SU-DHL-6 (cell line): ENCODE results near the gene KRT14.

Experiments used
- H2AFZ ChIP-seq: fragments of 200-600 bp; sonication (generic); 2 replicates; pipeline ENCODE4 v1.6.1; 2014; ENCODE audit warnings: low read depth, mild to moderate bottlenecking, moderate library complexity, mixed read lengths, antibody characterized with exemption, low read length; ENCODE audit not compliant: severe bottlenecking
- H3F3A ChIP-seq: fragments of 200-600 bp; shearing (Covaris generic); 2 replicates; pipeline ENCODE4 v1.6.0; 2016; ENCODE audit warnings: antibody characterized with exemption, mild to moderate bottlenecking; ENCODE audit not compliant: insufficient read depth
- H3K27ac ChIP-seq: fragments of 200-600 bp; sonication (generic); 2 replicates; pipeline ENCODE4 v1.5.1; 2016; ENCODE audit warnings: low read depth, mild to moderate bottlenecking, low read length, moderate library complexity, mixed read lengths
- H3K27me3 ChIP-seq: fragments of 200-600 bp; sonication (generic), shearing (Covaris generic); 2 replicates; pipeline ENCODE4 v1.6.0; 2014; ENCODE audit warnings: mild to moderate bottlenecking, low read length
- H3K36me3 ChIP-seq: fragments of 200-600 bp; sonication (generic); 2 replicates; pipeline ENCODE4 v1.6.1; 2014; ENCODE audit warnings: mild to moderate bottlenecking, low read length, mixed read lengths
- H3K4me2 ChIP-seq: fragments of 300-600, 200-600 bp; shearing (Covaris generic), sonication (generic); 2 replicates; pipeline ENCODE4 v1.6.0; 2014; ENCODE audit warnings: low read length, low read depth, mild to moderate bottlenecking; ENCODE audit not compliant: poor library complexity, severe bottlenecking
- H3K4me3 ChIP-seq: fragments of 200-600 bp; sonication (generic); 2 replicates; pipeline ENCODE4 v1.5.1; 2014; ENCODE audit warnings: antibody characterized with exemption, low read length, mild to moderate bottlenecking, mixed read lengths; ENCODE audit not compliant: insufficient read depth, poor library complexity, severe bottlenecking
- H3K79me2 ChIP-seq: fragments of 200-600 bp; sonication (generic); 2 replicates; pipeline ENCODE4 v1.6.1; 2014; ENCODE audit warnings: mild to moderate bottlenecking, low read length, moderate library complexity; ENCODE audit not compliant: insufficient read depth
- H3K9ac ChIP-seq: fragments of 200-600 bp; sonication (generic); 2 replicates; pipeline ENCODE4 v1.7.0; 2014; ENCODE audit warnings: mild to moderate bottlenecking, low read length
- H3K9me2 ChIP-seq: fragments of 200-600 bp; sonication (generic); replicated peaks from 2 replicates; pipeline ENCODE4 v1.6.1; 2014; ENCODE audit warnings: low read length; ENCODE audit not compliant: insufficient read depth
- H3K9me3 ChIP-seq: fragments of 200-600 bp; sonication (generic); 2 replicates; pipeline ENCODE4 v1.6.1; 2014; ENCODE audit warnings: low read length, mixed read lengths; ENCODE audit not compliant: insufficient read depth
- H4K20me1 ChIP-seq: fragments of 200-600 bp; sonication (generic); 2 replicates; pipeline ENCODE4 v1.6.1; 2014; ENCODE audit warnings: low read depth, mild to moderate bottlenecking, antibody characterized with exemption, low read length, moderate library complexity, mixed read lengths
- CTCF ChIP-seq: fragments of 200-600 bp; sonication (generic); IDR thresholded peaks from one replicate; pipeline ENCODE4 v1.5.1; 2017; ENCODE audit warnings: antibody characterized with exemption, mild to moderate bottlenecking, low read length, moderate library complexity; ENCODE audit not compliant: insufficient read depth, poor library complexity, severe bottlenecking
- EZH2phosphoT487 ChIP-seq: fragments of 200-600 bp; sonication (generic), shearing (Covaris generic); conservative IDR thresholded peaks from 2 replicates; pipeline ENCODE4 v1.6.1; 2018; ENCODE audit warnings: mild to moderate bottlenecking, antibody characterized with exemption, low read length, moderate library complexity, mixed read lengths

The KRT14 gene

GRCh38 chr17:41586863-41587495 lies at the start of gene KRT14:
Gene KRT14, minus strand, starts transcription at chr17:41586895. Its CDS starts 61 bp downstream, at chr17:41586834.
- Histone ChIP-seq H3K9me2 (no peaks in the 10 kb centered on the region), H3K4me2 (no peak within 1 kb of the TSS), H4K20me1 (no peaks in the 10 kb centered on the region), H3K9me3 (no peaks in the 10 kb centered on the region), H3K79me2 (no peaks in the 10 kb centered on the region), H2AFZ (no peak within 1 kb of the TSS), H3K27me3 (no peaks in the 10 kb centered on the region), H3K36me3 (no peaks in the 10 kb centered on the region), H3K4me3 (no peak within 1 kb of the TSS), H3K9ac (no peak within 1 kb of the TSS), H3F3A (no peaks in the 10 kb centered on the region), H3K27ac (no peak within 1 kb of the TSS)
- no peak for TF ChIP-seq CTCF
- no peak for TF ChIP-seq EZH2phosphoT487

GRCh38 chr17:41635121-41636097 lies 48.7 kb upstream of the KRT14 start:
- no peak overlapping the region for H3K27ac ChIP-seq
- no peak overlapping the region for H3K4me3 ChIP-seq
- no peak overlapping the region for H3K4me2 ChIP-seq

GRCh38 chr17:41634639-41635038 lies 47.9 kb upstream of the KRT14 start:
- H3K9me3 ChIP-seq, result no peaks in the 10 kb centered on the region; the same call in 1 of the 2 replicates
- H3F3A ChIP-seq, result no peaks in the 10 kb centered on the region
- no peaks in the 10 kb centered on the region for H4K20me1 ChIP-seq
- no peak overlapping the region for H2AFZ ChIP-seq
- H3K9ac ChIP-seq, result no peak overlapping the region
- H3K9me2 ChIP-seq, result no peaks in the 10 kb centered on the region
- H3K36me3 ChIP-seq, result no peaks in the 10 kb centered on the region
- no peak overlapping the region for H3K4me3 ChIP-seq
- H3K79me2 ChIP-seq, result no peaks in the 10 kb centered on the region
- no peaks in the 10 kb centered on the region for H3K27me3 ChIP-seq
- TF ChIP-seq CTCF (no peak), EZH2phosphoT487 (no peak)
- no peak overlapping the region for H3K27ac ChIP-seq
- H3K4me2 ChIP-seq, result no peak overlapping the region

More at GRCh38 chr17:41635121-41636097, 48.7 kb upstream of the KRT14 start:
- Histone ChIP-seq H3F3A (no peaks in the 10 kb centered on the region), H3K36me3 (no peaks in the 10 kb centered on the region), H2AFZ (no peak overlapping the region), H4K20me1 (no peaks in the 10 kb centered on the region), H3K9me3 (no peaks in the 10 kb centered on the region; the same call in 1 of the 2 replicates), H3K27me3 (no peaks in the 10 kb centered on the region), H3K9me2 (no peaks in the 10 kb centered on the region), H3K79me2 (no peaks in the 10 kb centered on the region), H3K9ac (no peak overlapping the region)
- TF ChIP-seq EZH2phosphoT487 (no peak), CTCF (no peak)
